GM21737 (cell line): ENCODE data around the gene GRHL3.
"Not testable (repeated sequence)": the region's sequence is repeated elsewhere in the genome, so short reads cannot be mapped to it uniquely, and the experiment has no call there.

Experiments
- ATAC-seq: cut with Tn5 transposase; IDR thresholded peaks from one replicate; pipeline ENCODE4 v1.9.1; 2021; ENCODE audit warnings: mild to moderate bottlenecking, moderate library complexity; ENCODE audit not compliant: unreplicated experiment

Gene GRHL3

GRCh38 chr1:24319312-24319863 is at the start of gene GRHL3:
Gene GRHL3, plus strand, starts transcription at chr1:24319357. Its CDS starts 195 bp downstream, at chr1:24319552.
- no peak for ATAC-seq

GRCh38 chr1:24274203-24275103 is 44.7 kb upstream of the GRHL3 start:
- not testable (repeated sequence) for ATAC-seq

- no peak for ATAC-seq
Measured at GRCh38 chr1:24275104-24275410, 44.1 kb upstream of the GRHL3 start.

GRCh38 chr1:24275510-24275909 is 43.6 kb upstream of the GRHL3 start:
- ATAC-seq = no peak

- ATAC-seq = no peak
Measured at GRCh38 chr1:24276791-24277190, 42.4 kb upstream of the GRHL3 start.

GRCh38 chr1:24277420-24278169 is 41.6 kb upstream of the GRHL3 start:
- no peak for ATAC-seq

- ATAC-seq = no peak
Measured at GRCh38 chr1:24278726-24279125, 40.4 kb upstream of the GRHL3 start.

- ATAC-seq = no peak
Measured at GRCh38 chr1:24279590-24280232, 39.4 kb upstream of the GRHL3 start.

GRCh38 chr1:24281591-24281990 is 37.6 kb upstream of the GRHL3 start:
- no peak for ATAC-seq

- ATAC-seq = no peak
Measured at GRCh38 chr1:24282491-24282890, 36.7 kb upstream of the GRHL3 start.

- no peak for ATAC-seq
Measured at GRCh38 chr1:24283326-24284155, 35.6 kb upstream of the GRHL3 start.

- ATAC-seq = no peak
Measured at GRCh38 chr1:24284156-24284471, 35.0 kb upstream of the GRHL3 start.

- ATAC-seq = no peak
Measured at GRCh38 chr1:24285231-24285630, 33.9 kb upstream of the GRHL3 start.

- ATAC-seq = no peak
Measured at GRCh38 chr1:24286246-24287010, 32.7 kb upstream of the GRHL3 start.

- not testable (repeated sequence) for ATAC-seq
Measured at GRCh38 chr1:24287779-24288178, 31.4 kb upstream of the GRHL3 start.

- ATAC-seq = no peak
Measured at GRCh38 chr1:24288479-24288878, 30.7 kb upstream of the GRHL3 start.

- no peak for ATAC-seq
Measured at GRCh38 chr1:24289937-24290595, 29.1 kb upstream of the GRHL3 start.

- ATAC-seq = no peak
Measured at GRCh38 chr1:24290933-24291487, 28.1 kb upstream of the GRHL3 start.

- no peak for ATAC-seq
Measured at GRCh38 chr1:24292103-24292502, 27.1 kb upstream of the GRHL3 start.
